Vagina (tissue), 2 donors: ENCODE results near the gene ELOVL3. TPM values are rescaled to one million over a fixed set of nuclear protein-coding genes. Genes with fewer than 3 reads are reported as not detected.

Experiments
- DNase-seq, 2 donors: peaks; one replicate each; pipeline ENCODE4 v3.0.0-alpha.2; 2017; ENCODE audit errors: extremely low spot score in 2 of 2
- H3K27ac ChIP-seq: fragments of 200-600 bp; sonication (generic); one replicate; pipeline ENCODE4 v1.5.1; 2019
- H3K27me3 ChIP-seq: fragments of 200-600 bp; sonication (generic); one replicate; pipeline ENCODE4 v1.5.1; 2019
- H3K36me3 ChIP-seq, 2 donors: fragments of 200-600 bp; sonication (generic); one replicate each; pipeline ENCODE4 v1.5.1; 2017 to 2019
- H3K4me1 ChIP-seq: fragments of 200-600 bp; sonication (generic); one replicate; pipeline ENCODE4 v1.5.1; 2019
- H3K4me3 ChIP-seq, 2 donors: fragments of 200-600 bp; sonication (generic); 1 replicate in 1 of 2; 2 replicates in 1 of 2; pipeline ENCODE4 v1.5.1; 2016 to 2019
- H3K9me3 ChIP-seq: fragments of 200-600 bp; sonication (generic); one replicate; pipeline ENCODE4 v1.5.1; 2019
- CTCF ChIP-seq, 3 experiments: fragments of 450-650 bp in 2 of 3; fragments of 200-600 bp in 1 of 3; sonication (generic) in 1 of 3; IDR thresholded peaks; one replicate each; pipeline ENCODE4 v1.5.1; 2017 to 2019; ENCODE audit warnings: antibody characterized with exemption in 3 of 3, mild to moderate bottlenecking in 2 of 3, moderate library complexity in 2 of 3
- POLR2A ChIP-seq, 2 donors: fragments of 450-650 bp; IDR thresholded peaks; one replicate each; pipeline ENCODE4 v1.6.1; 2017; ENCODE audit warnings: antibody characterized with exemption in 2 of 2, mild to moderate bottlenecking in 2 of 2, moderate library complexity in 2 of 2
- POLR2AphosphoS5 ChIP-seq, 2 donors: sonication (generic); formaldehyde crosslinking; IDR thresholded peaks; one replicate each; pipeline ENCODE4 v1.9.0; 2017; ENCODE audit warnings: antibody characterized with exemption in 2 of 2, mild to moderate bottlenecking in 2 of 2, low read depth in 1 of 2; ENCODE audit not compliant: insufficient read depth in 1 of 2
- intact Hi-C: fragments of 100-400 bp; cut with DNase I; formaldehyde crosslinking; loops from one replicate; pipeline ENCODE4 v1.15.1; 2023
- total RNA-seq: library from RNA; depleted of rRNA; stranded (reverse); fragments of >200 nt; gene quantifications from one replicate; pipeline ENCODE4 v1.2.3, GENCODE V29; 2016

Gene ELOVL3
- total RNA-seq, 1 donor from 2014 or later = not detected

DNA sequence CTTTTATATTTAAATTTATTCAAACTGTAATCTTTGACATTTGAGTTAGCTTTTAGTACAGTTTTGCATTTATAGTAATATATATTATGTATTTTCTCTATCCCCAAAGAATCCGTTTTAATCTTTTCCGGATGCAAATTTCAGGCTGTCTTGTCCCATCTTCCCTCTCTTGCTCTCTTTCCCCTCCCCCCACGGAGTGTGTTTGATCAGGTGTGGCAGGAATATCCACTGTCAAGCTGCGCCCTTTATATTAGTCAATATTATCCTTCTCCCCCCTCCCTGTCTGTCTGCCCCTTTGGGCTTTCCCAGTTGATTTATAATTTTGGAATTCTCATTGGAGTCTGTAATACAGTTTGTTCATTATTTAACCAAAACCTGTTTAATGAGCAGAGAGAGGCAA is 38.3 kb downstream of the ELOVL3 start:
- Histone ChIP-seq H3K36me3 (peaks cover 0 to 19% of the 10 kb centered on the region in 2 donors), H3K4me3 (no peak overlapping the region), H3K27me3 (no peaks in the 10 kb centered on the region), H3K9me3 (no peaks in the 10 kb centered on the region), H3K27ac (no peak overlapping the region), H3K4me1 (peaks cover 47% of the 10 kb centered on the region)
- intact Hi-C loops = no loop called here
- TF ChIP-seq CTCF (IDR thresholded peaks at IDR 0.05) (no peak), POLR2AphosphoS5 (IDR thresholded peaks at IDR 0.05; ENCODE audit: insufficient read depth in 1 of 2, low read depth in 1 of 2) (no peak), POLR2A (IDR thresholded peaks at IDR 0.05) (no peak)
- no peak for DNase-seq

DNA sequence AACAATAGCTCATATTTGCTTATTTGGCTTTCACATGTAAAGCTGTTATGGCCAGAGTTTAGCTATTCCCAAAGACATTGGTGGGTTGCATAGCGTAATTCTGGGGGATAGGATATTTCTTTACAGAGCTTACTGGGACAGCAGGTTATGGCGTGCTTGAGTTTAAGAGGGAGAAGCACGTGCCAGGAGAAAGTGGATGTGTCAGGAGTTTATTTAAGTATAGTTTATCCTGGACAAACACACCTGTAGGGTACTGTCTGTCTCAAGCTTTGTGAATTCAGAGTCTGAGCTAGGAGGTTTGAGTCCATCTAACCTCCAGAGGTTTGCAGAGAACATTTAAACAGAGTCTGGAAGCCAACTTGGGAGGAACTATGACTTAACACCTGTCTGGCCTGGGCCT is 40.6 kb downstream of the ELOVL3 start:
- no peak for DNase-seq
- H3K36me3 ChIP-seq = no peaks in the 10 kb centered on the region
- no peaks in the 10 kb centered on the region for H3K9me3 ChIP-seq
- H3K27ac ChIP-seq = no peak overlapping the region
- H3K27me3 ChIP-seq = no peaks in the 10 kb centered on the region
- intact Hi-C loops = no loop called here
- H3K4me1 ChIP-seq = peaks cover 49% of the 10 kb centered on the region
- TF ChIP-seq CTCF (IDR thresholded peaks at IDR 0.05) (no peak), POLR2AphosphoS5 (IDR thresholded peaks at IDR 0.05; ENCODE audit: insufficient read depth in 1 of 2, low read depth in 1 of 2) (no peak), POLR2A (IDR thresholded peaks at IDR 0.05) (no peak)
- H3K4me3 ChIP-seq = no peak overlapping the region

DNA sequence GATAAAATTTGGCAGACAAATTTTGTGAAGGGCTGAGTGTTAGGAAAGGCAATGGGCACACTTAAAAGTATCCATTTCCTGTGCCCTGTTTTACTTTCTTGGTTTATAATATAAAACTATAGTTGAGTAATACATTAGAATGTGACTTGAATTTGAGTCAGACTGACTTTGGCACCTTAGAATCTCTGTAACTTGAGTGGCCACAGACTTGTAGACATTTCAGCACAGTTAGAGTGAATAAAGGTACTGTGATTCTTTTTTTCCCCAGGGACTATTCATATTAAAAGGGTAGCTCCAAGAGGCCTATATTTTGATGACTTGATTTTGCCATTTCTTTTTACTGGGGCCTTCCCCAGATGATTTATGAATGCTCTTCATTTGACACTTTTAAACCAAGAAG is 41.6 kb downstream of the ELOVL3 start:
- Histone ChIP-seq H3K27me3 (no peaks in the 10 kb centered on the region), H3K9me3 (no peaks in the 10 kb centered on the region), H3K4me3 (no peak overlapping the region), H3K36me3 (no peaks in the 10 kb centered on the region), H3K4me1 (peaks cover 41% of the 10 kb centered on the region), H3K27ac (no peak overlapping the region)
- no peak for TF ChIP-seq POLR2A (IDR thresholded peaks at IDR 0.05)
- no peak for TF ChIP-seq CTCF (IDR thresholded peaks at IDR 0.05)
- TF ChIP-seq POLR2AphosphoS5 (IDR thresholded peaks at IDR 0.05; ENCODE audit: insufficient read depth in 1 of 2, low read depth in 1 of 2) = no peak
- intact Hi-C loops = no loop called here
- DNase-seq = no peak

- DNase-seq = no peak
- no peaks in the 10 kb centered on the region for H3K9me3 ChIP-seq
- no peak for TF ChIP-seq POLR2AphosphoS5 (IDR thresholded peaks at IDR 0.05; ENCODE audit: insufficient read depth in 1 of 2, low read depth in 1 of 2)
- H3K36me3 ChIP-seq = no peaks in the 10 kb centered on the region
- H3K4me3 ChIP-seq = no peak overlapping the region
- no peaks in the 10 kb centered on the region for H3K27me3 ChIP-seq
- H3K27ac ChIP-seq = no peak overlapping the region
- peaks cover 36% of the 10 kb centered on the region for H3K4me1 ChIP-seq
- intact Hi-C loops = no loop called here
Measured at GRCh38 chr10:102268375-102268888, 42.3 kb downstream of the ELOVL3 start.

GRCh38 chr10:102269017-102269416 is 42.9 kb downstream of the ELOVL3 start:
- no peak for TF ChIP-seq POLR2AphosphoS5 (IDR thresholded peaks at IDR 0.05; ENCODE audit: insufficient read depth in 1 of 2, low read depth in 1 of 2)
- TF ChIP-seq POLR2A (IDR thresholded peaks at IDR 0.05) = no peak
- TF ChIP-seq CTCF (IDR thresholded peaks at IDR 0.05) = no peak
- Histone ChIP-seq H3K4me1 (peaks cover 33% of the 10 kb centered on the region), H3K4me3 (no peak overlapping the region), H3K9me3 (no peaks in the 10 kb centered on the region), H3K27me3 (no peaks in the 10 kb centered on the region), H3K36me3 (no peaks in the 10 kb centered on the region), H3K27ac (no peak overlapping the region)
- intact Hi-C loops = no loop called here
- DNase-seq = no peak
